T-helper 1 cell (primary cell): ENCODE data around the gene TEC.

ENCODE experiments used
- DNase-seq, 5 donors: peaks; one replicate each; pipeline ENCODE4 v3.0.0-alpha.2; 2012 to 2020

Gene TEC

GRCh38 chr4:48156423-48156822 lies 113.2 kb downstream of the TEC start:
- DNase-seq: no peak

DNA sequence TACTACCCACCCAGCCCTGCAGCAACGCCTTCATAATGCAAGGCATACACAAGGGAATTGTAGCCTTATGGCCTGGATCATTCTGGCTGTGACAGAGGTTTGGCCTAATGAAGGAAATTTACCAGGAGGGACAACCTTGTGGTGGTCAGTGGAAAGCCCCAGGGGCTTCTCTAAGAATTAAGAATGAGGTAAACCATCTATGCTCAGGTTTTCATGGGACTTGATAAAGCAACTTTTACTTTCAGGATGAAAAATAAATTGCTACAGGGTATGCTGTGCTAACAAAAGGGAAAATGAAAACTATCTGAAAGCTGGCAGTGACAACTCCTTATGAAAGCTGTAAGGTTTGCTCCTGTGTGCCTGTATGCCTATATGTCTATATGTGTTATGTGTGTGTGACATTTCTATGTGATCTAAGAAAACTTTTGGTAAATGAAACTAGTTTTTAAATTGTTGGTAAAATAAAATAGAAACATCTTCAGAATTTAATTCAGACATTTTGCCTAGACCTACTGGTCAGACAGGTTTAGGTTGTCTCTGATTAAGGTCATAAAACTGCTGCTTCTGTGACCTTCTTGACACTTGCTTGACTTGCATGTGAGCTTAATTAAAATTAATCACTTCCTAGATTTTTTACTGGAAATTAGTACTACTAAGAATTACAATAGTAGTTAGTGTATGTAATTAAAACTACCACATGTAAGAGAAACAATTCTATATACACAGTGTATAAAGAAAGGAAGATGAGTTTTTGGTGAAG lies 115.7 kb downstream of the TEC start:
- no peak for DNase-seq

DNA sequence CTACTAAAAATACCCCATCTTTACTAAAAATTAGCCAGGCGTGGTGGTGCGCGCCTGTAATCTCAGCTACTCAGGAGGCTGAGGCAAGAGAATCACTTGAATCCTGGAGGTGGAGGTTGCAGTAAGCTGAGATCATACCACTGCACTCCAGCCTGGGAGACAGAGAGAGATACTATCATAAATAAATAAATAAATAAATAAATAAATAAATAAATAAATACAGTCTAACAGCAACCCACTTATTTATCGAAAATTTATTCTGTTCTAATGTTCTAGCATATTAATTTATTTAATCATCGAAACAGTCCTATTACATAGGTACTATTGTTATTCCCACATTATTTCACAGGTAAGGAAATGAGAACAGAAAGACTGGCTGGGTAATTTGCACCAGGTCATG lies 117.4 kb downstream of the TEC start:
- no peak for DNase-seq

- DNase-seq: no peak
Observed at GRCh38 chr4:48149827-48150370, 119.7 kb downstream of the TEC start.

GRCh38 chr4:48147621-48148020 lies 122.0 kb downstream of the TEC start:
- no peak for DNase-seq

- peak in 1 of 5 donors; percentile 64 for DNase-seq
Observed at GRCh38 chr4:48141048-48141447, 128.6 kb downstream of the TEC start.

DNA sequence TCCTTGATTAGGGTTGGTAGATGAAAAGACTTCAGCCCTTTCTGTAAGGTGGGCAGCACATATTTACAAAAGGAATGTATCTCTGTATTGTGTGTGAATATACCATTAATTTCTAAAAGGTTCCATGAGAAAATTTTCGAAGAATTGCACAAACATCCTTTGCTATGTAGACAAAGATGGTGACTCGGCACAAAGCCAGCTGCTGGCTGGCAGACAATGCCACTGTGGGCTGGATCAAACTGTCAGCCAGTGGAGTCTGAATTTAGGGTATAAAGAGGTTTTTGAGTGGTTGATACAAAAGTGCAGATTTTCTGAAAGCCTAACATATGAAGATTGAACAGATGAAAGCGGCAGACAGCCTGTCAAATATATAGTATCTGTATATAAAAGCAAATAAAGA lies 129.9 kb downstream of the TEC start:
- peak in 1 of 5 donors; percentile 22 for DNase-seq

DNA sequence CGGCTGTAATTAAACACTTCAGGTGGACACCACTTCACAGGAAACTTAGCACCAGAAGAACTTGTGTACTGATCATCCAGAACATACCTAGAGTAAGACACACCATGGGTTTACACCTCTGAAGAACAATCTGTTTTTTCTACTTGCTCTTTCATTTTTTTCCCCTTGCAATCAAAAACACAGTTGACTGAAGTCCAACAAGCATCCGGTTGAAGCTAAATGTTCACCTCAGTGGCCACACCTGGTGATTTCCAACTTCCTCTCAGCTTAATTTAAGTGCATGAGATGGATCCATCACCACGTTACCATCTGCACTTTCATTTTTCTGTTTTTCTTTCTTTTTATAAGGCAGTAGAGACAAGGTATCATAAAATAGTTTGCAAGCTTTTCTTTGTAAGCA lies 130.7 kb downstream of the TEC start:
- peak in 3 of 5 donors; percentile 19 to 75 (median 32) for DNase-seq

DNA sequence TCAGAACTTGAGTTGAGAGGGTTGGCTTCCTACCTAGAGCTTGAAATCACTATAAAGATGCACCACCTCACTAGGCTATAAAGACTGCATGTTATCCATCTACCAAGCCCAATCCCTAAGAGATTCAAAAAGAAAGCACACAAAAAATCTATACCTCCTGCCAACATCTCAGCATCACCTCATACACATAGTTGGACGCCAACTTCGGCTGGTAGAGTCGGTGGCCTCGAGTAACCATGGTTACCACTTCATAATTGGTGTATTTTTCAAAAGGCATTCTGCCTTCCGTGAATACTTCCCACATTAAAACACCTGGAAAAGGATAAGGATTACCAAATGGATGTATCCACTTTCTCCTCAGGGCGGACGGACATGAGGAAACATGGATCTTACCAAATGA lies 131.1 kb downstream of the TEC start:
- DNase-seq: no peak

DNA sequence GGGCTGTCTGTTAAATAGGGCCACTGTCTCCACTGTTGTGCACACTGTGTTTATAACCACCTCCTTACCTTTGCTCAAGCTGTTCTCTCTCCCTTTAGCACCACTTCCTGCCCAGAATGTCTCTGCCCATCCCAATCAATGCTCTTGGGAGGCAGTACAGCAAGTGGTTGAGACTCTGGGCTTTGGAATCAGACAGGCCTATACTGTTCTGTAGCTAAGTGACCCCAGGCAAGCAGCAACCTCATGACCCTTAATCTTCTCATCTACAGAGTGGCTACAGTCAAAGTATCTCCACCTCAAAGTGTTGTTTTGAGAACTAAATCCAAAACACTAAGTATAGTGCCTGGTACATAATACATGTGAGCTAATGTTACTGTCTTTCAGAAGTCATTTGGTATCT lies 131.8 kb downstream of the TEC start:
- peak in 1 of 5 donors; percentile 40 for DNase-seq

DNA sequence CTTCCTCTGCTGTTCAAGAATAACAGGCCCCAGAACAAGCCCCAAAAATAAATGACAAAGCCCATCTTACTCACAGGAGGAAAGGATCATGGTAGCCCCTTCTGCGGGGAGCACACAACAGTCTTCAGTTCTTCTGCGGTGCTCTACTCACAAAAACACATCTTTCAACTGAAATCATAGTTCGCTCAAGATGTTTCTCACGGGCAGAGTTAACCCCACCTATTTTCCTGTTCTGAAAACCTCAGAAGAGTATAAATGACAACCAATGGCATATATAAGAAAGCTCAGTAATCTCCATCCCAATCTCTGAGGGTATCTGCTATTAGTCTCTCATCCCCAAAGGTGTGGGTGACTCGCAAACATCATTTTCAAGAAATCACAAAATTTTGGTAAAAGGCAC lies 135.6 kb downstream of the TEC start, which contains the start of gene TXK:
Gene TXK, minus strand, starts transcription at position 170 of the 400 bp plus-strand sequence. Its CDS starts 80 bp downstream, at position 90.
- DNase-seq: peak in 1 of 5 donors; percentile 57

GRCh38 chr4:48133669-48134068 lies 136.0 kb downstream of the TEC start:
- DNase-seq: no peak

- DNase-seq: no peak
Observed at GRCh38 chr4:48131736-48132135, 137.9 kb downstream of the TEC start.

- DNase-seq: no peak
Observed at GRCh38 chr4:48130100-48130499, 139.5 kb downstream of the TEC start.

DNA sequence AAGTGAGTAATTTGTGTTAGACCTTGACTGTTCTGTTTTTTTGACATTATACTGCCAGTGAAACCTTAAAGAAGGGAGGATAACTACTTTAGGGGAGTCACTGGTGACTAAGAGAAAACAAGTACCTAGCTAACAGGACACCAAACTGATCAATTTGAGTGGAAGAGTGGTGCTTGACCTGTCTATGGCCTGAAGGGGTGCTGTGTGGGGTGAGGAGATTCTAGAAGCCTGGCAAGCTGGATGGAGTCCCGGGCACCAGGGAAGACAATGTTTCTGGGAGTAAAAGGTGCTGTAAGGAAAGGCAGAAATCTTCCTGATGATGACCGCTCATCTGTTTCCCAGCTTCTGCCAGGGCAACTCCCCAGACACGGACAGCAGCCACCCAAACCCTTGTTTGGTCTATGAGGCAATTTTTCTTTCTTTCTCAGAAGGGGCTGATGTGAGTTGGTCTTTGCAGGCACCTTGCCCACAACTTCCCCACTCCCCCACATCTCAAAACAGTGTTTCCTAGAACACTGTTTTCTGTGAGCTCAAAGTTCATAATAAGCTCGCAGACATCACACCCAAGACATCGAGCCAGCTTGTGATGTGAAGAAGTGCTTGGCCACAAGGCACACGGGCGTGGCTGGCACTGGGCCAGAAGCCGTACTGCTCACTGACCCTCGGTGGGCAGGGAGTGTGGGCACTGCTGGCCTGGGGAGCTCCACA lies 140.2 kb downstream of the TEC start:
- peak in 1 of 5 donors; percentile 81 for DNase-seq

- peak; percentile 15 to 93 (median 47) for DNase-seq
Observed at GRCh38 chr4:48127682-48128404, 141.8 kb downstream of the TEC start.

GRCh38 chr4:48127231-48127630 lies 142.4 kb downstream of the TEC start:
- no peak for DNase-seq

- DNase-seq: no peak
Observed at GRCh38 chr4:48126621-48127020, 143.0 kb downstream of the TEC start.

- no peak for DNase-seq
Observed at GRCh38 chr4:48124870-48125269, 144.8 kb downstream of the TEC start.

DNA sequence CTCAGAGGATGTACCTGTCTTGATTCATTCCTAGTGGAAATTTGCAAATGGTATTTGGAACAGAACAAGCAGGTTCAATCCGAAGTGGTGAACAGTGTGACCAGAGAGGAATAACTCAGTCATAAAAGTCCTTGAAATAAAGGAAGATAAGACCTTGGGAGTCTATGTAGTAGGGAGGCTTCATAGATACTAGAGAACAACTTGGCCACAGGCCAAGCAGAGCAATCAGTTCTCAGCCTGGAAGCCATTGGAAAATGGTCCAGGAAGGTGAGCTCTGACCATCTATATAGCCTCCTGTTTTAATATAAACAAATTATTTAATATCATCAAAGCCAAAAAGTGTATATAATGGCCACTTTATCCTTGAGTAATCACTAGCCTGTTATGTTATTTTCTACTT lies 146.9 kb downstream of the TEC start:
- DNase-seq: no peak

DNA sequence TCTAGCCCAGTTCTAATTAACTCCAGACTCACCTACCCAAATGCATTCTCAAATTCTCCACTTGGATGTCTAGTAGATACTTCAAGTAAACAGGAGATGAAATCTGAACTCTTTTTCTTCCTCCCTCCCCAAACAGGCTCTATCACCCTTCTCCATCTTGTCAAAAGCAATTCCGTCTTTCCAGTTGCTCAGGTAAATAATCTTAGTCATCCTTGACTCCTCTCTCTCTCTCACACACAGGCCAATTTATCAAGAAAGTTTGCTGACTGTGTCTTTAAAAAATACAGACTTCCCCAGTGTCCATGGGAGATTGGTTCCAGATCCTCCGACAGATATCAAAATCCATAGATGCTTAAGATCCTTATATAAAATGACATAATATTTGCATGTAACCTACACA lies 148.5 kb downstream of the TEC start:
- no peak for DNase-seq

GRCh38 chr4:48120132-48120531 lies 149.5 kb downstream of the TEC start:
- DNase-seq: no peak

- DNase-seq: no peak
Observed at GRCh38 chr4:48119646-48120045, 150.0 kb downstream of the TEC start.
